A549 treated with DMSO at 1 μM for 4 hours (cell line): ENCODE measurements around the gene GMNN. TPM values are rescaled to one million over a fixed set of nuclear protein-coding genes. Genes with fewer than 3 reads are reported as not detected.

Experiments
- total RNA-seq: library from RNA; stranded (reverse); fragments of 200-300 nt; extraction: Qiagen RNA extraction; gene quantifications from 5 replicates; pipeline ENCODE4 v1.2.3, GENCODE V29; 2022; ENCODE audit warnings: low read depth

The GMNN gene
- 52.8 to 59.8 TPM (median 56.4 TPM) in 5 replicates for total RNA-seq

GRCh38 chr6:24774696-24775519, at the start of gene GMNN:
Gene GMNN (plus strand): TSS chr6:24774937. CDS start chr6:24777247, 2,310 bp downstream.

DNA sequence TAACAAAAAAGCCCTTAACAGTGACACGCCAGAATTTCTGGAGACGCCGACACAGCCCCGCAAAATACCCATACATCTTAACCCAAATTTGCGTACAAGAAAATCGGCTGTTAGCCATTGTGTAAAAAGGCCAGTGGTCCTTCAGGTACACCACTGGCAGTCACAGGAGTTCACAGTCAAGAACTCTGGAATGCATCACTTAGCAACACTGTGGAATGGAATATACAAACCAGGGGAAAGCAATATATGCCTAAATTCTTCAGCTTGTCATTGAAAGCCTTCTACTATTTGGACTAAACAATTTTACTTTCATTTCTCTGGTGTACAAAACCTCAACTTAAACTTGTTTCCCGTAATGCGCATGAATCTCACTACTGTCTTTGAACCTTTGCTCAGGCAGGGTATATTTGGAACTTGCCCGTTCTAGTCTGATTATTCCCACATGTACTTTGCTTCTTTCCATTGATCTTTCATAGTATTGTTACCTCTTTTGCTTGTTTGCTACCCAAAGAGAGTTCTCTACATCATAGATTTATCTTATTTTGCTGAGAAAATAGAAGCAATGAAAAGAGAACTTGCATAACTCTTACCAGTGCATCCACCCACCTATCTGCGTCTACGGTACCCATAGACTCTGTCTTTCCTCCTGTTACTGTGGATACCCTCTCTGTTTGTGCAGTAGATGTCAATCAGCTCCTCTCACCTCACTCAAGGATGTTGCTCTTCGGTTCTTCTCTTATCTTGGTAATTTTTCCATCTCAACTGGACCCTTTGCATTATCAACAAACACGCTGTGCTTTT, 24.2 kb downstream of the GMNN start, which contains the start of gene ARMH2:
Gene ARMH2, minus strand, starts transcription at position 178 of the 801 bp plus-strand sequence. Its CDS starts 60 bp downstream, at position 118.

Other genes with a start within 250 kb of the GMNN start
- gene KIAA0319, start 128.7 kb upstream of the GMNN start, total RNA-seq = 2.9 to 3.5 TPM (median 3.2 TPM) in 5 replicates
- 44.1 to 51.3 TPM (median 47.3 TPM) in 5 replicates for gene TDP2, start 108.0 kb upstream of the GMNN start, total RNA-seq
- gene ACOT13, start 107.9 kb upstream of the GMNN start, total RNA-seq = 19.0 to 30.1 TPM (median 26.7 TPM) in 5 replicates
- 54.0 to 62.4 TPM (median 56.7 TPM) in 5 replicates for gene C6orf62, start 55.8 kb upstream of the GMNN start, total RNA-seq
- not detected in 5 replicates for gene ARMH2, start 24.0 kb downstream of the GMNN start, total RNA-seq
- gene RIPOR2, start 161.0 kb downstream of the GMNN start, total RNA-seq = not detected in 5 replicates